ENCODE measurements around the gene RFX5.

RFX5 gene

DNA sequence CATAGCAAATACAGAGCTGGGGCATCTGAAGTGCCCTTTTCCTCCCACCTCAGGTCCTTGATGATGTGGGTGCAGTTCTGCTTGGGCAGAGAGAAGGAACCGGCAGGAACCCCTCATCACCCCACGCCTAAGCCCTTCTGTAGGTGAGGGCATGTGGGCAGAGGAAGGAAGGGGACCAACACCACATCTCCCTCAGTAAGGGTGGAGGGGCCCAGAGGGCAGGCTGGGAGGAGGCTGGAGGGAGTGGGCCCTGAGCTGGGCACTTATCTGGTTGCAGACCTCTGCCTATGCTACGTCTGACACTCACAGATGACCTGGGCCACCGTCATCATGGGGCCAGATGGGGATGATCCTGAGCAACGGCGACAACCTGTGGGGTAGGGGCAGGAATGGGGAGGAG is 54.0 kb downstream of the RFX5 start:
- Mint-ChIP-seq H3K27ac (no peak overlapping the region), H3K36me3 (ENCODE audit: low read depth) (peaks cover 34% of the 10 kb centered on the region), H3K27me3 (ENCODE audit: low read depth, poor library complexity) (no peaks in the 10 kb centered on the region), H3K4me1 (peaks cover 14% of the 10 kb centered on the region), H3K4me3 (no peak overlapping the region), H3K9me3 (no peaks in the 10 kb centered on the region)
- no peak for DNase-seq
- TF ChIP-seq, protein P1, sequence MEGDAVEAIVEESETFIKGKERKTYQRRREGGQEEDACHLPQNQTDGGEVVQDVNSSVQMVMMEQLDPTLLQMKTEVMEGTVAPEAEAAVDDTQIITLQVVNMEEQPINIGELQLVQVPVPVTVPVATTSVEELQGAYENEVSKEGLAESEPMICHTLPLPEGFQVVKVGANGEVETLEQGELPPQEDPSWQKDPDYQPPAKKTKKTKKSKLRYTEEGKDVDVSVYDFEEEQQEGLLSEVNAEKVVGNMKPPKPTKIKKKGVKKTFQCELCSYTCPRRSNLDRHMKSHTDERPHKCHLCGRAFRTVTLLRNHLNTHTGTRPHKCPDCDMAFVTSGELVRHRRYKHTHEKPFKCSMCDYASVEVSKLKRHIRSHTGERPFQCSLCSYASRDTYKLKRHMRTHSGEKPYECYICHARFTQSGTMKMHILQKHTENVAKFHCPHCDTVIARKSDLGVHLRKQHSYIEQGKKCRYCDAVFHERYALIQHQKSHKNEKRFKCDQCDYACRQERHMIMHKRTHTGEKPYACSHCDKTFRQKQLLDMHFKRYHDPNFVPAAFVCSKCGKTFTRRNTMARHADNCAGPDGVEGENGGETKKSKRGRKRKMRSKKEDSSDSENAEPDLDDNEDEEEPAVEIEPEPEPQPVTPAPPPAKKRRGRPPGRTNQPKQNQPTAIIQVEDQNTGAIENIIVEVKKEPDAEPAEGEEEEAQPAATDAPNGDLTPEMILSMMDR (IDR thresholded peaks at IDR 0.05): no peak

- no peaks in the 10 kb centered on the region for H3K27me3 Mint-ChIP-seq (ENCODE audit: low read depth, poor library complexity)
- H3K9me3 Mint-ChIP-seq: no peaks in the 10 kb centered on the region
- TF ChIP-seq, protein P1 (IDR thresholded peaks at IDR 0.05): no peak
- H3K4me3 Mint-ChIP-seq: no peak overlapping the region
- peaks cover 14% of the 10 kb centered on the region for H3K4me1 Mint-ChIP-seq
- peak overlapping the region; percentile 91 for H3K27ac Mint-ChIP-seq
- H3K36me3 Mint-ChIP-seq (ENCODE audit: low read depth): peaks cover 27% of the 10 kb centered on the region
- no peak for DNase-seq
Observed at GRCh38 chr1:151292207-151293030, 54.6 kb downstream of the RFX5 start.

- TF ChIP-seq, protein P1 (IDR thresholded peaks at IDR 0.05): no peak
- H3K27ac Mint-ChIP-seq: peak overlapping the region; percentile 51
- H3K27me3 Mint-ChIP-seq (ENCODE audit: low read depth, poor library complexity): no peaks in the 10 kb centered on the region
- DNase-seq: no peak
- peaks cover 27% of the 10 kb centered on the region for H3K36me3 Mint-ChIP-seq (ENCODE audit: low read depth)
- H3K4me1 Mint-ChIP-seq: peaks cover 18% of the 10 kb centered on the region
- no peaks in the 10 kb centered on the region for H3K9me3 Mint-ChIP-seq
- no peak overlapping the region for H3K4me3 Mint-ChIP-seq
Observed at GRCh38 chr1:151290709-151291303, 56.2 kb downstream of the RFX5 start.

Measured in nephron progenitor cell (in vitro differentiated cells).